ENCODE results near the gene SLC49A3. TPM values are rescaled to one million over a fixed set of nuclear protein-coding genes. Genes with fewer than 3 reads are reported as not detected.

SLC49A3 gene
- total RNA-seq, 1 experiment from 2014 or later: 5.5 TPM

DNA sequence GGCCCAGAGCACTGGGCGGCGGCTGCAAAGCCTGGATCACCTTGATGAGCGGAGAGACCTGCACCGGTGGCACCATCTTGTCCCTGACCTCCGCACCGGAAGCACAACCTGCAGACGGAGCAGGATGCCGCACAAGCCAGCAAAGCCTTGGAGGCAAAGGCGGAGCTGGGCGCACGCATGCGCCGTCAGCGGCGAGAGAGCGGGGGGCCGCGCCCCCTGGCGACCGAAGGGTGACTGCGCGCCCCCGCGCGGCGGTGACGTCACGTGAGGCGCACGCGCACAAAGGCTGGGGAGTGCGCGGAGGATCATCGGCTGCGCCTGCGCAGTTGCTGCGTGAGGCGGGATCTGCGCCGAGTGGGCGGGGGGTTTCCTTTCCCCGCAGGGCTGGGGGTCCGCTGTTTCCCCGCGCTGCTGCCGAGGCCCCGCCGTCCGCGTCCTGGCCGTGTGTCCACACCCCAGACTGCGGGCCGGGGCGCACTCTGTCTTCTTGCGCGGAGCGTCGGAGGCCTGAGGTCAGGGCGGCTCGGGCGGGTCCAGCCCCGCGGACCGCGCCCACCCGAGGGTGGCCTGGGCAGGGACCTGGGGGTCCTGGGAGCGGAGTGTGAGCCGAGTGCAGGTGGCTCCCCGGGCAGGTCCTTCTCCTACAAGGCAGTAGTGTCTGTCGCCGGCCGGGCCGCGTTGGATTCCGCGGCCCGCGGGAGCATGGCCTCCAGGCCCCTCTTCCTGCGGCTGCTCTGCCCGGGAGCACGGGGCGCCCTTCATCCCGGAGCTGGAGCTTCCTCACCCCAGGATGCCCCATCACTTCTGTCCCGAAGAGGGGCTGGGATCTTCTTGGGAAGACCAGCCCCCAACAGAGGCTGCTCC, 14.5 kb downstream of the SLC49A3 start, which contains the start of the genes ATP5ME and MYL5:
Gene ATP5ME, minus strand, starts transcription at position 105 of the 864 bp plus-strand sequence. Its CDS starts 29 bp downstream, at position 76.
Gene MYL5, plus strand, starts transcription at position 371 of the 864 bp plus-strand sequence. CDS start 3,485 bp downstream, outside the sequence.
- ATAC-seq (peak; percentile 83), DNase-seq (ENCODE audit: low read depth, low spot score) (peak; percentile 93)
- H3K9me3 ChIP-seq (ENCODE audit: control insufficient read depth in 1 of 2, insufficient read depth in 1 of 2, low read depth in 1 of 2, low read length in 2 of 2): no peaks in the 10 kb centered on the region
- H3K4me3 ChIP-seq (replicated peaks in 1 of 2; ENCODE audit: low read depth in 1 of 2, low read length in 2 of 2): peak within 1 kb of the TSS; percentile 77 to 91
- peak within 1 kb of the TSS; percentile 93 for H3K4me2 ChIP-seq (ENCODE audit: low read length)
- no peaks in the 10 kb centered on the region for H3K27me3 ChIP-seq (ENCODE audit: insufficient read depth, low read length)
- peak within 1 kb of the TSS; percentile 90 for H3K27ac ChIP-seq (ENCODE audit: low read depth, low read length)
- TF ChIP-seq POLR2A (IDR thresholded peaks at IDR 0.05; ENCODE audit: borderline replicate concordance, extremely low read depth, insufficient read depth, insufficient read length) (peak; percentile 76), ZFX (IDR thresholded peaks at IDR 0.05) (peak; percentile 97), POLR2AphosphoS5 (IDR thresholded peaks at IDR 0.05; ENCODE audit: low read depth, low read length) (peak; percentile 95), EGR1 (IDR thresholded peaks at IDR 0.05; ENCODE audit: low read depth) (no peak), TCF7L2 (IDR thresholded peaks at IDR 0.05; ENCODE audit: borderline replicate concordance, extremely low read depth, insufficient read depth, insufficient read length) (peak; percentile 66), ZBTB33 (IDR thresholded peaks at IDR 0.05; ENCODE audit: extremely low read depth, insufficient replicate concordance, low read length) (peak; percentile 68), CBX3 (IDR thresholded peaks at IDR 0.05; ENCODE audit: low read depth) (no peak), REST (IDR thresholded peaks at IDR 0.05; ENCODE audit: low read depth) (no peak), YY1 (IDR thresholded peaks at IDR 0.05; ENCODE audit: extremely low read depth, insufficient replicate concordance, low read depth, low read length) (peak; percentile 92), JUND (IDR thresholded peaks at IDR 0.05) (no peak), FOSL1 (IDR thresholded peaks at IDR 0.05; ENCODE audit: low read depth) (no peak)
- TF ChIP-seq, protein P1, sequence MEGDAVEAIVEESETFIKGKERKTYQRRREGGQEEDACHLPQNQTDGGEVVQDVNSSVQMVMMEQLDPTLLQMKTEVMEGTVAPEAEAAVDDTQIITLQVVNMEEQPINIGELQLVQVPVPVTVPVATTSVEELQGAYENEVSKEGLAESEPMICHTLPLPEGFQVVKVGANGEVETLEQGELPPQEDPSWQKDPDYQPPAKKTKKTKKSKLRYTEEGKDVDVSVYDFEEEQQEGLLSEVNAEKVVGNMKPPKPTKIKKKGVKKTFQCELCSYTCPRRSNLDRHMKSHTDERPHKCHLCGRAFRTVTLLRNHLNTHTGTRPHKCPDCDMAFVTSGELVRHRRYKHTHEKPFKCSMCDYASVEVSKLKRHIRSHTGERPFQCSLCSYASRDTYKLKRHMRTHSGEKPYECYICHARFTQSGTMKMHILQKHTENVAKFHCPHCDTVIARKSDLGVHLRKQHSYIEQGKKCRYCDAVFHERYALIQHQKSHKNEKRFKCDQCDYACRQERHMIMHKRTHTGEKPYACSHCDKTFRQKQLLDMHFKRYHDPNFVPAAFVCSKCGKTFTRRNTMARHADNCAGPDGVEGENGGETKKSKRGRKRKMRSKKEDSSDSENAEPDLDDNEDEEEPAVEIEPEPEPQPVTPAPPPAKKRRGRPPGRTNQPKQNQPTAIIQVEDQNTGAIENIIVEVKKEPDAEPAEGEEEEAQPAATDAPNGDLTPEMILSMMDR (IDR thresholded peaks at IDR 0.05 in 2 of 3, conservative IDR thresholded peaks at IDR 0.05 in 1 of 3; ENCODE audit: borderline replicate concordance in 1 of 3, insufficient read depth in 1 of 3, low read depth in 2 of 3, low read length in 2 of 3): peak in 2 of 3 experiments; percentile 79 to 93; a peak in 4 of 6 replicates
- ChIA-PET POLR2A (interaction anchor here (0.6 to 1.2 kb wide), 4 partner anchors 9 to 92 kb away, joined by 3 to 6 read pairs (median 3); no protein-coding TSS in a partner anchor), CTCF (interaction anchor here (1.0 to 1.6 kb wide), 3 partner anchors 10 to 72 kb away, joined by 7 to 14 read pairs (median 8); no protein-coding TSS in a partner anchor), RAD21 (ENCODE audit: low non-redundant PET in 1 of 2, low total read pairs in 2 of 2, uncharacterized antibody in 2 of 2, unreplicated experiment in 2 of 2) (no interaction called here)
- H3K9me2 ChIP-seq (ENCODE audit: insufficient read depth): no peaks in the 10 kb centered on the region
- BruUV-seq (replicated peaks): no TSS peak
- H3K4me1 ChIP-seq (ENCODE audit: control insufficient read depth in 1 of 2, insufficient read depth in 2 of 2, low read length in 2 of 2): peaks cover 23 to 54% of the 10 kb centered on the region in 2 experiments
- intact Hi-C loops (cut with micrococcal nuclease): loop anchor here (1.0 to 10.0 kb wide), 2 partner anchors 72 to 200 kb away; no protein-coding TSS in a partner anchor
- peak within 1 kb of the TSS; percentile 95 for H3K9ac ChIP-seq (ENCODE audit: low read length)
- H2AFZ ChIP-seq (ENCODE audit: low read depth, low read length, poor library complexity, severe bottlenecking): no peak within 1 kb of the TSS
- peaks cover 10 to 24% of the 10 kb centered on the region in 2 experiments for H3K36me3 ChIP-seq (ENCODE audit: control insufficient read depth in 1 of 2, insufficient read depth in 2 of 2, low read length in 2 of 2)
- H3K79me2 ChIP-seq (ENCODE audit: insufficient read depth, low read length): peaks cover 26% of the 10 kb centered on the region
- H4K20me1 ChIP-seq (ENCODE audit: insufficient read depth): no peaks in the 10 kb centered on the region

Measured in HCT116 (cell line).